ENCODE measurements around the gene DLG4.
A peak's percentile ranks its signal among the peaks of the same experiment; 100 is the strongest.
"Not testable (repeated sequence)": the region's sequence is repeated elsewhere in the genome, so short reads cannot be mapped to it uniquely, and the experiment has no call there.

The DLG4 gene

GRCh38 chr17:7249214-7249613 lies 29.6 kb upstream of the DLG4 start:
- no peak for DNase-seq (ENCODE audit: low read depth)

DNA sequence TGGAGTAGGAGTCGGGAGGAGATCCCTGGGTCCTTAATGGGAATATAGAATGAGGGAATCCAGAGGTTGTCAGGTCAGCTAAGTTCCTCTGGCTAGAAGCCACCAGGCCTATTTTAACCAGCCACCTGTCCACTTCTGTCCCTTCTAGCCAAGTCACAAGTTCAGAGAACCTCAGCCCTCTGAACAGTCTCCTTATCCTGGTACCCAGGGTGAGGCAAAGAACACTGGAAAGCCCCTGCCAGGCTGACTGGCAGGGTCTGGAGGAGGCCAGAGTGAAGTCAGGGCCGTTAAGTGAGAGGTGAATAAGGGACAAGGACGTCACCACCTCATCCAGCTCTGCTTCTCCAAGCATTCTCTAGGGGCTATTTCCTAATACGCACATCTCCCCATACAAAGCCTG lies 29.2 kb upstream of the DLG4 start:
- DNase-seq (ENCODE audit: low read depth), result no peak

GRCh38 chr17:7246779-7247178 lies 27.1 kb upstream of the DLG4 start:
- DNase-seq (ENCODE audit: low read depth), result no peak

GRCh38 chr17:7243838-7244237 lies 24.2 kb upstream of the DLG4 start:
- not testable (repeated sequence) for DNase-seq (ENCODE audit: low read depth)

GRCh38 chr17:7243453-7243729 lies 23.8 kb upstream of the DLG4 start:
- DNase-seq (ENCODE audit: low read depth), result no peak

- peak; percentile 93 for DNase-seq (ENCODE audit: low read depth)
Observed at GRCh38 chr17:7242717-7243452, 23.2 kb upstream of the DLG4 start.

DNA sequence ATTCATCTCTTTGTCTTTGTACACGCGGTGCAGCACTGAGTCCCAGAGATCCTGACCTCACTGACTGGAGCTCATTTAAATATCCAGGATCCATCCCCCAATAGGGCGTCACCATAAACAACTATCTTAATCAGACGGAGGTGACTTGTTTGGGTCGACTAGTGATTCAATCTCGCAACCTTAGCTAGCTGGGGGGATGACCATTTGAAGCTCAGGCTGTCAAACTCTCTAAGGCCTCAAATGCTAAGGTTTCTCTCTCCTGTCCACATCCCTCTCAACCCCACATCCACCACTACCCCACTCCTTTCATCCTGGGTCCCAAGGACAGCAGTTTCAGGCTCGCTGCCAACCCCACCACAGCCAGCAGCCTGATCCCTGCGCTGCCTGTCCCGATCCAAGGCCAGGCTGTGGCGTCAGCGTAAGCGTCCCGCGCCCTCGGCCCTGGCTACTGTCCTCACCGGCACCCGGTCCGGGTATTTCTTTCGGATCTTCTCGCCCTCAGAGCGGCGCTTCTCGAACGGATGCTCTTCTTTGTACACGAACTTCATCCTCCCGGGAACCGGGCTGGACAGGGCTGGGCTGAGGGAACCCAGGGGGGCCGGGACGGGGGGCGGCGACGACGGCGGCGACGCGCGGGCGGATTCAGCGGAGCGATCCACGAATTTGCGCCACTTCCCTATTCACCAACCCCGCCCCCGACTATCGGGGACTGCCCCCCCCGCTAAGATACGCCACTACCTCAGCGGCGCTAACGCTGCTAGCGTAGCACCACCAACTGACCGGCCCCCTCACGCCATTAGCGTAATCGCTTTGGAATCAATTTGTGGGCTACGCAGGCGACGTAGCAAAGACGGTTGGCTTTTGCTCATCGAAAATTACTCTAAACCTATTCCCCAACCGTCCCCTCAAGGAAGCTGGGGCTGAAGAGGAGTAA lies 22.4 kb upstream of the DLG4 start, which contains the start of gene GABARAP:
Gene GABARAP, minus strand, starts transcription at position 667 of the 934 bp plus-strand sequence. Its CDS starts 119 bp downstream, at position 548.
- peak; percentile 94 for DNase-seq (ENCODE audit: low read depth)

GRCh38 chr17:7241090-7241733 lies 21.6 kb upstream of the DLG4 start:
- no peak for DNase-seq (ENCODE audit: low read depth)

GRCh38 chr17:7240375-7240774 lies 20.7 kb upstream of the DLG4 start:
- DNase-seq (ENCODE audit: low read depth), result no peak

DNA sequence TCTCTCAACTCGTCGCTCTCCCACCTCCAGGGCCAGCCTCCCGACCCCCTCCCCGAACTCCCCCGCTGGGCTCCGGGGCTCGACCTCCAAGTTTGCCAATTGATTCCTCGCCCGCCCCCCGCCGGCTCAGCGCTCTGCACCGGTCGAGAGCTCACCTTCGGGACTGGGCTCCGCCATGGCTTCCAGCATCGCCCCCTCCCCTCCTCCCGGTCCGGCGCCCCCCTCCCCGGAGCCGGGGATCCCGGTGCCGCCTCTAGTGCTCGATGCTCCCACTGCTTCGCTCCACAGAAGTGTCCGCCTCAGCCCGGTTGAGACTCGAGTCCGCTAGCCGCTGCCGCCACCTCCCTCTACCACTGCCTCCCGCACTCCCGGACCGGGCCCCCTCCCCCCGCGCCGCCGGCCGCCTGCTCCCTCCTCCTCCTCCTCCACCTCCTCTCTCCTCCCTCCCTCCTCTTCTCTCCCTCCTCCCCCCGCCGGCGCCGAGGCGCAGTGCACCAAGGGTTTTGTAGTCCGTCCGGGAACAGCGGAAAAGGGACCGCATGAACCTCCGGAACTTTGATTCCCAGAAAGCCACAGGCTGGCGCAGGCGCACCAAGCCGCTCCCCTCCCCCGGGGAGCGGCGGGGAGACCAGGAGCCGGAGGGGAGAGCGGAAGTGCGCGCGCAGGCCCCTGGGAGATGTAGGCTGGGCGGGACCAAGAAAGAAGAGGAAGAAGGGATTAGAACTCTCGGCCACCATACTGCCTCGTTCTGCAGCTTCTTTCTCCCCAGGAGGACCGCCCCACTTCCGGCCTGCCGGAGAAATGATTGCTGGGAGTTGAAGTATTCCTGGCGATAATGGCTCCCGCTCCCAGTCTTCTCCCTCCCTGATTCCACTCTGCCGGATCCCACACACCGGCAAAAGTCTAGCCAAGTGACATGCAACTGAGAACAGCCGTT lies 19.7 kb upstream of the DLG4 start, which contains the start of gene PHF23:
Gene PHF23, minus strand, starts transcription at position 367 of the 937 bp plus-strand sequence. Its CDS starts 178 bp downstream, at position 189.
- DNase-seq (ENCODE audit: low read depth), result peak; percentile 94

DNA sequence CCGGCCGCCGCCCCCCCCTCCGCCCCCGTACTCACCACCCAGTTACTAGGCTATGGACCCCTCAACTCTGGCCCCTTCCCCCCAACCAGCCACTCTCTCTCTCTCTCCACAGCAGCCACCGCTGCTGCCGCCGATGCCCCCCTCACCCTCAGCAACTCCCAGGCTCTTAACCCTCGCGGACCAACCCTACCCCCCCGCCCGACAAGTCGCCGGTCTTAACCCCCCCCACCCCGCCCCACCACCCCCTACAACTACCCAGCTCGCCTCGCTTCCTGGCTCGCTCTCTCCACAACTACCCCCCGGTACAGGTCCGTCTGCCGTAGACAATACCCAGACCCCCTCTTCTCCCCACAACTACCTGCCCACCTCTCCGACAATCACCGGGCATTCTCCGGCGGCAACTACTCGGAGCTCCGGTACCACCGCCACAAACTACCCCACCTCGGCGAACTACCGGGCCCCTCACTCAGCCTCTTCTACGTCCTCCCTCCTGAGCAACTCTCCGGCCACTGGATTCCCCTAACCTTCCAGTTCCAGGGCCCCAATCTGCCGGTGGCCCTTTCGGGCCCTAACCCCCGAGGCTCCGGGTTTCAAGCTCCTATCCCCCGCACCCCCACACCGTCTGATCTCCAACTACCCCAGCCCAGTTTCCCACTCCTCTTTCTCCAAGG lies 18.9 kb upstream of the DLG4 start:
- no peak for DNase-seq (ENCODE audit: low read depth)

GRCh38 chr17:7237761-7238419 lies 18.3 kb upstream of the DLG4 start:
- peak; percentile 84 for DNase-seq (ENCODE audit: low read depth)

GRCh38 chr17:7237266-7237760 lies 17.7 kb upstream of the DLG4 start:
- DNase-seq (ENCODE audit: low read depth), result no peak

- no peak for DNase-seq (ENCODE audit: low read depth)
Observed at GRCh38 chr17:7236808-7237207, 17.2 kb upstream of the DLG4 start.

DNA sequence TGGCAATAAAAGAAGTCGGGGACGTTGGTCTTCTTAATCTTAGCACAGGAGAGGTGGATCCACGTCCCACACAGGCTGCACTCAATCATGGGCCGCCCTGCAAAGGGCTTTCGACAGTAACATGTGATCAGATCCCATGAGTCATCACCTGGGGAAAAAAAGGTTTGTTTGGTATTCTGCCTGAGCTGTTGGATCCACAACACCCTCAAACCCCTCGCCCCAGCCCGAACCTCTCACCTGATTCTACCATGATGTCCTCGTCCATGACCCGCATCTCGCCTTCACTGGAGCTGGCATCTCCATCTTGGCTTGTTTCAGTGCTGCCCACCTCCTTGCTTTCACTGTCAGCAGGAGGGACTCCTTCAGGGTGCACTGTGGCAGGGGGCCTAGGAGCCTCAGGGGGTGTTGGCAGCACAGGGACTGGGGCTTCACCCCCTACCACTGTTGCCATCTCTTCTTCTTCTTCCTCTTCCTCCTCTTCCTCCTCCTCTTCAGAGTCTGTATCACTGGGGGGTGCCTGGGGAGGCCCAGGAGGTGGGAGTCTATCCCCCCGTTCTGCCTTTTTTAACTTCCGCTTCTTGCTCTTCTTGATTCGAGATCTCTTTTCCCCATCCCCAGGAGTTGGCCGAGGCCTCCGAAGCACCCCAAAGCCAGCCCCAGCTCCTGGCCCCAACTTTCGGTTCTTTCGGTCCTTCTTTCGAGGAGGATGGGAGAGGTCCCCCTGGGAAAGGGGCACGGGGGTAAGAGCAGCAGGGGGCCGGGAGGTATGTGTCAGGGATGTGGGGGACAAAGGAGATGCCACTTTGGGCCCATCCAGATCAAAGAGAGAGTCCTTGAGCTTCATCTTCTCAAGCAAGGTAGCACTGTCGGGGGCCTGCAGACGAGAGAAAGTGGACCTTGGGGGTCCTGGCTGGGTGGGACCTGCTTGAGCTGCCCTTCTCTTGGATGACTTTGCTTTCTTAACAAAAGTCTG lies 16.3 kb upstream of the DLG4 start:
- DNase-seq (ENCODE audit: low read depth), result no peak

- DNase-seq (ENCODE audit: low read depth), result peak; percentile 91
Observed at GRCh38 chr17:7234083-7234951, 14.7 kb upstream of the DLG4 start, which contains the start of gene DVL2. Gene DVL2, minus strand, starts transcription at chr17:7234517. Its CDS starts 255 bp downstream, at chr17:7234262.

GRCh38 chr17:7233701-7234082 lies 14.1 kb upstream of the DLG4 start:
- no peak for DNase-seq (ENCODE audit: low read depth)

GRCh38 chr17:7232114-7232513 lies 12.5 kb upstream of the DLG4 start:
- no peak for DNase-seq (ENCODE audit: low read depth)

Measured in activated T-cell treated with anti-CD3 and anti-CD28 coated beads for 1 hour (primary cell).